Liver (tissue), 9 donors: ENCODE measurements around the gene TOGARAM2. TPM values are rescaled to one million over a fixed set of nuclear protein-coding genes. Genes with fewer than 3 reads are reported as not detected.

Experiments
- DNase-seq: peaks from one replicate; pipeline ENCODE4 v3.0.0-alpha.2; 2017; ENCODE audit warnings: low spot score
- H3K27ac ChIP-seq, 2 donors: one replicate each; pipeline ENCODE4 v1.7.0; 2013; ENCODE audit warnings: inconsistent platforms in 2 of 2, low read length in 2 of 2, control low read depth in 1 of 2, low read depth in 1 of 2, mild to moderate bottlenecking in 1 of 2
- H3K27me3 ChIP-seq, 4 donors: one replicate each; pipeline versions ENCODE4 v1.6.1 to v1.7.0; 2013; ENCODE audit warnings: low read length in 3 of 4, inconsistent platforms in 1 of 4, mild to moderate bottlenecking in 1 of 4, moderate library complexity in 1 of 4; ENCODE audit not compliant: control insufficient read depth in 4 of 4, insufficient read depth in 4 of 4
- H3K36me3 ChIP-seq, 4 donors: one replicate each; pipeline versions ENCODE4 v1.6.1 to v1.7.0; 2013; ENCODE audit warnings: low read length in 3 of 4, mild to moderate bottlenecking in 3 of 4, low read depth in 1 of 4, moderate library complexity in 1 of 4; ENCODE audit not compliant: control insufficient read depth in 4 of 4, insufficient read depth in 3 of 4
- H3K4me1 ChIP-seq, 4 donors: one replicate each; pipeline versions ENCODE4 v1.6.1 to v1.7.0; 2013; ENCODE audit warnings: low read length in 3 of 4, mild to moderate bottlenecking in 3 of 4, moderate library complexity in 1 of 4; ENCODE audit not compliant: control insufficient read depth in 4 of 4, insufficient read depth in 4 of 4
- H3K4me3 ChIP-seq, 3 donors: one replicate each; pipeline versions ENCODE4 v1.6.1 to v1.7.0; 2013; ENCODE audit warnings: low read length in 3 of 3, control low read depth in 1 of 3, low read depth in 1 of 3, mild to moderate bottlenecking in 1 of 3
- H3K9ac ChIP-seq, 2 donors: one replicate each; pipeline ENCODE4 v1.7.0; 2013; ENCODE audit warnings: low read length in 2 of 2, mild to moderate bottlenecking in 2 of 2, moderate library complexity in 2 of 2, control low read depth in 1 of 2, low read depth in 1 of 2
- H3K9me3 ChIP-seq, 4 donors: one replicate each; pipeline versions ENCODE4 v1.6.1 to v1.7.0; 2013; ENCODE audit warnings: low read length in 3 of 4; ENCODE audit not compliant: control insufficient read depth in 4 of 4
- ATF3 ChIP-seq: IDR thresholded peaks from 2 replicates; pipeline ENCODE4 v1.6.1; 2016; ENCODE audit warnings: antibody characterized with exemption
- CTCF ChIP-seq: fragments of 150-350 bp; IDR thresholded peaks from 2 replicates; pipeline ENCODE4 v1.5.1; 2017; ENCODE audit warnings: improper control_type of control experiment, low read depth, low read length; ENCODE audit not compliant: missing input control
- EGR1 ChIP-seq, 2 donors: IDR thresholded peaks; 2 replicates each; pipeline ENCODE4 v1.6.1; 2016 to 2018; ENCODE audit warnings: antibody characterized with exemption in 2 of 2, low read depth in 2 of 2
- FOXA1 ChIP-seq: IDR thresholded peaks from 2 replicates; pipeline ENCODE4 v1.6.1; 2016; ENCODE audit warnings: antibody characterized with exemption
- FOXA2 ChIP-seq: IDR thresholded peaks from 2 replicates; pipeline ENCODE4 v1.6.1; 2016; ENCODE audit warnings: antibody characterized with exemption
- GABPA ChIP-seq, 2 donors: IDR thresholded peaks in 1 of 2; conservative IDR thresholded peaks in 1 of 2; 2 replicates each; pipeline ENCODE4 v1.6.1; 2016; ENCODE audit warnings: antibody characterized with exemption in 2 of 2, mild to moderate bottlenecking in 1 of 2, moderate library complexity in 1 of 2
- HNF4A ChIP-seq, 2 donors: conservative IDR thresholded peaks; 2 replicates each; pipeline ENCODE4 v1.6.1; 2016; ENCODE audit warnings: antibody characterized with exemption in 2 of 2, mild to moderate bottlenecking in 2 of 2
- HNF4G ChIP-seq: IDR thresholded peaks from 2 replicates; pipeline ENCODE4 v1.6.1; 2016; ENCODE audit warnings: antibody characterized with exemption
- JUND ChIP-seq, 2 donors: IDR thresholded peaks; 2 replicates each; pipeline ENCODE4 v1.6.1; 2016; ENCODE audit warnings: antibody characterized with exemption in 2 of 2
- MAX ChIP-seq: IDR thresholded peaks from 2 replicates; pipeline ENCODE4 v1.6.1; 2016; ENCODE audit warnings: antibody characterized with exemption
- NR2F2 ChIP-seq: IDR thresholded peaks from 2 replicates; pipeline ENCODE4 v1.6.1; 2016; ENCODE audit warnings: antibody characterized with exemption
- RAD21 ChIP-seq, 2 donors: IDR thresholded peaks; 2 replicates each; pipeline ENCODE4 v1.6.1; 2016; ENCODE audit warnings: antibody characterized with exemption in 2 of 2, mild to moderate bottlenecking in 2 of 2
- REST ChIP-seq: IDR thresholded peaks from 2 replicates; pipeline ENCODE4 v1.6.1; 2016; ENCODE audit warnings: antibody characterized with exemption, mild to moderate bottlenecking
- RXRA ChIP-seq, 2 donors: IDR thresholded peaks; 2 replicates each; pipeline ENCODE4 v1.6.1; 2017 to 2018; ENCODE audit warnings: antibody characterized with exemption in 2 of 2, mild to moderate bottlenecking in 1 of 2
- SP1 ChIP-seq: IDR thresholded peaks from 2 replicates; pipeline ENCODE4 v1.6.1; 2018; ENCODE audit warnings: antibody characterized with exemption, mild to moderate bottlenecking
- TAF1 ChIP-seq: conservative IDR thresholded peaks from 2 replicates; pipeline ENCODE4 v1.6.1; 2016; ENCODE audit warnings: antibody characterized with exemption, mild to moderate bottlenecking
- YY1 ChIP-seq: IDR thresholded peaks from 2 replicates; pipeline ENCODE4 v1.6.1; 2016; ENCODE audit warnings: antibody characterized with exemption, mild to moderate bottlenecking
- ZBTB33 ChIP-seq: IDR thresholded peaks from 2 replicates; pipeline ENCODE4 v1.6.1; 2016; ENCODE audit warnings: antibody characterized with exemption
- WGBS: extraction: QIAGEN DNeasy Blood & Tissue Kit; methylation state at CpG from one replicate; pipeline ENCODE4 v1.1.7; 2013; 5-methylcytosine and 5-hydroxymethylcytosine counted together
- polyA plus RNA-seq, 2 donors: library from polyadenylated mRNA; stranded (reverse) in 1 of 2; unstranded in 1 of 2; fragments of 200-250 nt in 1 of 2; fragments of >200 nt in 1 of 2; fragmentation: Nextera tagmentation in 1 of 2; extraction: Ambion mirVana in 1 of 2; gene quantifications; one replicate each; pipeline versions ENCODE4 v1.2.1 to v1.2.3, GENCODE V29; 2013 to 2015
- total RNA-seq, 2 donors: library from RNA; depleted of rRNA; stranded (reverse); fragments of >200 nt; gene quantifications; one replicate each; pipeline ENCODE4 v1.2.3, GENCODE V29; 2014
- donor health status: healthy.
- donor health status: healthy.
- donor health status: healthy.
- donor health status: healthy.
- donor health status: healthy.

TOGARAM2 gene
- total and polyA plus RNA-seq, 4 donors = 0.15 to 0.42 (median 0.19) TPM; not detected in 1

- no peaks in the 10 kb centered on the region for H3K4me1 ChIP-seq
- 95% methylated on average over 4 of the region's 4 CpGs for WGBS
- H3K27me3 ChIP-seq = peaks cover 0 to 2% (median 0%) of the 10 kb centered on the region in 4 donors
- no peak overlapping the region for H3K9ac ChIP-seq
- TF ChIP-seq TAF1 (no peak), CTCF (no peak), RAD21 (IDR thresholded peaks at IDR 0.05) (no peak), ATF3 (no peak), ZBTB33 (no peak), RXRA (IDR thresholded peaks at IDR 0.05) (no peak), SP1 (no peak), FOXA1 (no peak), EGR1 (IDR thresholded peaks at IDR 0.05; ENCODE audit: low read depth in 2 of 2) (no peak), FOXA2 (no peak), YY1 (no peak), MAX (no peak), NR2F2 (no peak), HNF4G (no peak), HNF4A (conservative IDR thresholded peaks at IDR 0.05) (no peak), GABPA (IDR thresholded peaks at IDR 0.05 in 1 of 2, conservative IDR thresholded peaks at IDR 0.05 in 1 of 2) (no peak), REST (no peak), JUND (IDR thresholded peaks at IDR 0.05) (no peak)
- H3K27ac ChIP-seq = no peak overlapping the region
- no peaks in the 10 kb centered on the region for H3K36me3 ChIP-seq
- DNase-seq = no peak
- H3K4me3 ChIP-seq = no peak overlapping the region
- H3K9me3 ChIP-seq = no peaks in the 10 kb centered on the region
Observed at GRCh38 chr2:29023188-29023587, 42.1 kb downstream of the TOGARAM2 start.
